K562 (cell line): ENCODE measurements around the gene OR52B6. TPM values are rescaled to one million over a fixed set of nuclear protein-coding genes. Genes with fewer than 3 reads are reported as not detected.

Experiments
- ARID3B ChIP-seq: fragments of 250-450 bp; sonication (Bioruptor Pico); IDR thresholded peaks from 2 replicates; pipeline ENCODE4 v1.4.0; 2020; ENCODE audit warnings: borderline replicate concordance
- ATF1 ChIP-seq, 2 experiments: fragments of 450-650 bp in 1 of 2; IDR thresholded peaks; 2 replicates each; pipeline ENCODE4 v1.6.1; 2016; ENCODE audit warnings: missing compliant biosample characterization in 1 of 2, missing genetic modification characterization in 1 of 2
- CC2D1A ChIP-seq: fragments of 450-650 bp; IDR thresholded peaks from 2 replicates; pipeline ENCODE4 v1.6.1; 2017; ENCODE audit warnings: mild to moderate bottlenecking
- CHD4 ChIP-seq: fragments of 200-600 bp; sonication (generic); IDR thresholded peaks from 3 replicates; pipeline ENCODE4 v1.6.1; 2012; ENCODE audit warnings: low read depth, mild to moderate bottlenecking, mixed read lengths, low read length, inconsistent platforms; ENCODE audit not compliant: insufficient read depth, insufficient replicate concordance, poor library complexity, severe bottlenecking
- FOXJ3 ChIP-seq: sonication (generic); formaldehyde crosslinking; IDR thresholded peaks from 2 replicates; pipeline ENCODE4 v1.4.0; 2020; ENCODE audit warnings: mild to moderate bottlenecking, missing genetic modification reagents
- GABPA ChIP-seq: fragments of 200-800 bp; sonication (Bioruptor generic); conservative IDR thresholded peaks from 2 replicates; pipeline ENCODE4 v1.6.1; 2016; ENCODE audit warnings: low read depth, missing genetic modification characterization, missing compliant biosample characterization
- MITF ChIP-seq: IDR thresholded peaks from 2 replicates; pipeline ENCODE4 v1.6.1; 2014; ENCODE audit warnings: antibody characterized with exemption
- PML ChIP-seq: IDR thresholded peaks from 2 replicates; pipeline ENCODE4 v1.6.1; 2012; ENCODE audit warnings: low read length, inconsistent platforms
- PPARD ChIP-seq: fragments of 250-450 bp; sonication (Bioruptor Pico); IDR thresholded peaks from 2 replicates; pipeline ENCODE4 v1.8.0; 2022; ENCODE audit warnings: inconsistent platforms, mild to moderate bottlenecking, moderate library complexity
- RAD51 ChIP-seq: fragments of 450-650 bp; IDR thresholded peaks from 2 replicates; pipeline ENCODE4 v1.7.1; 2016; ENCODE audit warnings: low read depth, mild to moderate bottlenecking, borderline replicate concordance
- RBM14 ChIP-seq: fragments of 200-400 bp; formaldehyde crosslinking; IDR thresholded peaks from 2 replicates; pipeline ENCODE4 v1.6.1; 2018; ENCODE audit warnings: low read depth, mild to moderate bottlenecking, low read length, moderate library complexity, borderline replicate concordance; ENCODE audit not compliant: insufficient read depth
- RFX1 ChIP-seq: fragments of 450-650 bp; IDR thresholded peaks from 2 replicates; pipeline ENCODE4 v1.6.1; 2016; ENCODE audit warnings: mild to moderate bottlenecking, moderate library complexity
- SMAD1 ChIP-seq: fragments of 150-350 bp; IDR thresholded peaks from 2 replicates; pipeline ENCODE4 v1.6.1; 2014; ENCODE audit warnings: low read length, low read depth; ENCODE audit not compliant: partially characterized antibody
- SRSF3 ChIP-seq: fragments of 200-400 bp; formaldehyde crosslinking; IDR thresholded peaks from 2 replicates; pipeline ENCODE4 v1.6.1; 2016; ENCODE audit warnings: mild to moderate bottlenecking, low read length, moderate library complexity; ENCODE audit not compliant: insufficient read depth
- TSC22D4 ChIP-seq: fragments of 450-650 bp; IDR thresholded peaks from 2 replicates; pipeline ENCODE4 v1.6.1; 2016; ENCODE audit warnings: missing genetic modification characterization, missing biosample characterization, control low read depth
- ZC3H4 ChIP-seq: sonication (generic); formaldehyde crosslinking; IDR thresholded peaks from 2 replicates; pipeline ENCODE4 v1.9.0; 2021; ENCODE audit warnings: missing genetic modification reagents, borderline replicate concordance
- ZNF197 ChIP-seq: fragments of 200-800 bp; sonication (Bioruptor generic); IDR thresholded peaks from 2 replicates; pipeline ENCODE4 v1.6.1; 2016; ENCODE audit warnings: low read depth, missing genetic modification characterization, missing compliant biosample characterization
- ZNF274 ChIP-seq: IDR thresholded peaks from 2 replicates; pipeline ENCODE4 v1.6.1; 2011; ENCODE audit warnings: low read depth, mild to moderate bottlenecking, low read length, moderate library complexity, borderline replicate concordance
- ZNF347 ChIP-seq: fragments of 450-650 bp; formaldehyde crosslinking; IDR thresholded peaks from 2 replicates; pipeline ENCODE4 v1.4.0; 2020; ENCODE audit warnings: low read depth, mild to moderate bottlenecking, moderate library complexity
- ZNF507 ChIP-seq: conservative IDR thresholded peaks from 2 replicates; pipeline ENCODE4 v1.6.1; 2017; ENCODE audit warnings: missing genetic modification characterization, missing compliant biosample characterization
- ZSCAN29 ChIP-seq: fragments of 450-650 bp; IDR thresholded peaks from 2 replicates; pipeline ENCODE4 v1.6.1; 2017
- polyA plus RNA-seq, 8 experiments: library from polyadenylated mRNA; depleted of rRNA in 4 of 8; stranded (reverse) in 5 of 8; unstranded in 3 of 8; fragments of >200 nt; fragmentation: Nextera tagmentation in 2 of 8; fragmentation: Illumina TruSeq in 1 of 8; extraction: Ambion mirVana in 2 of 8; extraction: Trizol in 1 of 8; gene quantifications; 2 replicates each; pipeline versions ENCODE4 v1.2.1 to v1.2.3, GENCODE V29; 2011 to 2014; ENCODE audit warnings: inconsistent platforms in 1 of 8, missing spikeins in 1 of 8
- total RNA-seq, 7 experiments: library from RNA; depleted of rRNA in 6 of 7; stranded (reverse); fragments of >200 nt in 6 of 7; fragmentation: Illumina TruSeq in 2 of 7; extraction: Trizol in 2 of 7; gene quantifications; 2 replicates each; pipeline versions ENCODE4 v1.2.1 to v1.2.3, GENCODE V29; 2011 to 2021; ENCODE audit warnings: low replicate concordance in 1 of 7
- TF ChIP-seq, protein P1 (sequence below): fragments of 250-450 bp; sonication (Bioruptor Pico); IDR thresholded peaks from 2 replicates; pipeline ENCODE4 v1.8.0; 2022; ENCODE audit warnings: moderate library complexity, mild to moderate bottlenecking, inconsistent platforms
- TF ChIP-seq, protein P2 (sequence below): sonication (generic); formaldehyde crosslinking; IDR thresholded peaks from 2 replicates; pipeline ENCODE4 v1.8.0; 2022; ENCODE audit warnings: missing genetic modification reagents, mild to moderate bottlenecking, borderline replicate concordance

The OR52B6 gene
- total and polyA plus RNA-seq, 9 of the 15 experiments (the other 6 are each of a cell fraction or from before 2014, with no cell fraction given): not detected

DNA sequence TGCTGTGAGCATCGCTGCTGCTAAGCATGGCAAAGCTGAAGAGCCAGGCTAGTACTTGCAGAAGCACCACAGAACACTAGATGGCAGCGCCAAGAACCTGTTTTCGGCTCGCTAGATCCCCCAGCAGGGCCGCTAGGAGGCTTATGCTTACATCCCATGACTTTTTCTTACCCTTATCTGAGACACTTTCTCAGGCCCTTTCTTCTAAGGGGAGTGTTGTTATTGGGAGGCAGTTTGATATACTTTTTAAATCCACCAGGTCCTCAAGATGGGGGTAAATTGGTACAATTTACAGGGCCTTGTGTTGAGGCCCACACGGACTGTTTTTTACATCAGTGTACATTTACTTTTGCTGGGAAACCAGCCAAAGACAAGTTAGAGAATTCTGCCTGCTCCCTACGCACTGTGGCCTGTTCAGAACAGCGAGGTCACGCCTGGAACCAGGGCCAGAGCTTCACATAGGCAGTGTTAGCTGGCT, 19.7 kb downstream of the OR52B6 start (continued):
- TF ChIP-seq RAD51 (no peak), SRSF3 (no peak), RBM14 (no peak), TSC22D4 (tag) (no peak), ZSCAN29 (no peak), SMAD1 (no peak), FOXJ3 (CRISPR knock-in tag) (no peak), MITF (peak; percentile 63; the same call in 1 of the 2 replicates), ATF1 (CRISPR knock-in tag; IDR thresholded peaks at IDR 0.05) (no peak), ATF1 (tag; IDR thresholded peaks at IDR 0.05) (peak; percentile 74), PML (no peak), ZC3H4 (CRISPR knock-in tag) (no peak), ZNF507 (tag) (no peak), ZNF347 (CRISPR knock-in tag) (no peak), ZNF274 (no peak), ZNF197 (no peak), CC2D1A (0 out of 2 replicates have a peak, but pooled peaks have one; percentile 30), PPARD (CRISPR knock-in tag) (no peak), GABPA (tag) (0 out of 2 replicates have a peak, but pooled peaks have one; percentile 28), RFX1 (no peak), ARID3B (CRISPR knock-in tag) (no peak), CHD4 (no peak)
- TF ChIP-seq, protein P1, sequence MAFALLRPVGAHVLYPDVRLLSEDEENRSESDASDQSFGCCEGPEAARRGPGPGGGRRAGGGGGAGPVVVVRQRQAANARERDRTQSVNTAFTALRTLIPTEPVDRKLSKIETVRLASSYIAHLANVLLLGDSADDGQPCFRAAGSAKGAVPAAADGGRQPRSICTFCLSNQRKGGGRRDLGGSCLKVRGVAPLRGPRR (CRISPR knock-in tag): no peak
- TF ChIP-seq, protein P2, sequence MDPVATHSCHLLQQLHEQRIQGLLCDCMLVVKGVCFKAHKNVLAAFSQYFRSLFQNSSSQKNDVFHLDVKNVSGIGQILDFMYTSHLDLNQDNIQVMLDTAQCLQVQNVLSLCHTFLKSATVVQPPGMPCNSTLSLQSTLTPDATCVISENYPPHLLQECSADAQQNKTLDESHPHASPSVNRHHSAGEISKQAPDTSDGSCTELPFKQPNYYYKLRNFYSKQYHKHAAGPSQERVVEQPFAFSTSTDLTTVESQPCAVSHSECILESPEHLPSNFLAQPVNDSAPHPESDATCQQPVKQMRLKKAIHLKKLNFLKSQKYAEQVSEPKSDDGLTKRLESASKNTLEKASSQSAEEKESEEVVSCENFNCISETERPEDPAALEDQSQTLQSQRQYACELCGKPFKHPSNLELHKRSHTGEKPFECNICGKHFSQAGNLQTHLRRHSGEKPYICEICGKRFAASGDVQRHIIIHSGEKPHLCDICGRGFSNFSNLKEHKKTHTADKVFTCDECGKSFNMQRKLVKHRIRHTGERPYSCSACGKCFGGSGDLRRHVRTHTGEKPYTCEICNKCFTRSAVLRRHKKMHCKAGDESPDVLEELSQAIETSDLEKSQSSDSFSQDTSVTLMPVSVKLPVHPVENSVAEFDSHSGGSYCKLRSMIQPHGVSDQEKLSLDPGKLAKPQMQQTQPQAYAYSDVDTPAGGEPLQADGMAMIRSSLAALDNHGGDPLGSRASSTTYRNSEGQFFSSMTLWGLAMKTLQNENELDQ (CRISPR knock-in tag): no peak
